Measurements from ENCODE around the gene TP53I3.

DNA sequence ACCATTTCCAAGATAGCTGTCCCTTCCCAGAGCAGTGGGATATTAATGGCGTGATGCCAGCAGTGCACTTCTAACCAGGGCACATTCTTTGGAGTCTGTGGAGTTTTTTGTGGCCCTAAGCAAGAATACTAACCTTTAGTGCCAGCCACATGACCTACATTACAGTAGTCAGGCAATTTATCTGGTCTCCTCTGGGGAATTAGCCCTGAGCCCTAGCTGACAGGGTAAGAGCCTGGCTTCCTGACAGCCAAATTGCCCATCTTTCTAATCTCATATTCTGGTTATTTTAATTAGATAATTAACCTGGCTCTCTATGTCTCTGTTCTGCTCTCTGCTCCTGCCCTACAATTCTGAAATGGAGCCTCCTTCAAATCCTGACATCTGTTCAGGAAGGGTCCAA lies 33.3 kb upstream of the TP53I3 start:
- TF ChIP-seq, protein P1, sequence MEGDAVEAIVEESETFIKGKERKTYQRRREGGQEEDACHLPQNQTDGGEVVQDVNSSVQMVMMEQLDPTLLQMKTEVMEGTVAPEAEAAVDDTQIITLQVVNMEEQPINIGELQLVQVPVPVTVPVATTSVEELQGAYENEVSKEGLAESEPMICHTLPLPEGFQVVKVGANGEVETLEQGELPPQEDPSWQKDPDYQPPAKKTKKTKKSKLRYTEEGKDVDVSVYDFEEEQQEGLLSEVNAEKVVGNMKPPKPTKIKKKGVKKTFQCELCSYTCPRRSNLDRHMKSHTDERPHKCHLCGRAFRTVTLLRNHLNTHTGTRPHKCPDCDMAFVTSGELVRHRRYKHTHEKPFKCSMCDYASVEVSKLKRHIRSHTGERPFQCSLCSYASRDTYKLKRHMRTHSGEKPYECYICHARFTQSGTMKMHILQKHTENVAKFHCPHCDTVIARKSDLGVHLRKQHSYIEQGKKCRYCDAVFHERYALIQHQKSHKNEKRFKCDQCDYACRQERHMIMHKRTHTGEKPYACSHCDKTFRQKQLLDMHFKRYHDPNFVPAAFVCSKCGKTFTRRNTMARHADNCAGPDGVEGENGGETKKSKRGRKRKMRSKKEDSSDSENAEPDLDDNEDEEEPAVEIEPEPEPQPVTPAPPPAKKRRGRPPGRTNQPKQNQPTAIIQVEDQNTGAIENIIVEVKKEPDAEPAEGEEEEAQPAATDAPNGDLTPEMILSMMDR (IDR thresholded peaks at IDR 0.05): no peak
- TF ChIP-seq POLR2A (IDR thresholded peaks at IDR 0.05): no peak
- TF ChIP-seq POLR2AphosphoS5 (IDR thresholded peaks at IDR 0.05): no peak
- TF ChIP-seq EP300 (IDR thresholded peaks at IDR 0.05): no peak
